ENCODE data around the gene HVCN1.
A peak's percentile ranks its signal among the peaks of the same experiment; 100 is the strongest.
"Not testable (repeated sequence)": the region's sequence is repeated elsewhere in the genome, so short reads cannot be mapped to it uniquely, and the experiment has no call there.

Gene HVCN1

DNA sequence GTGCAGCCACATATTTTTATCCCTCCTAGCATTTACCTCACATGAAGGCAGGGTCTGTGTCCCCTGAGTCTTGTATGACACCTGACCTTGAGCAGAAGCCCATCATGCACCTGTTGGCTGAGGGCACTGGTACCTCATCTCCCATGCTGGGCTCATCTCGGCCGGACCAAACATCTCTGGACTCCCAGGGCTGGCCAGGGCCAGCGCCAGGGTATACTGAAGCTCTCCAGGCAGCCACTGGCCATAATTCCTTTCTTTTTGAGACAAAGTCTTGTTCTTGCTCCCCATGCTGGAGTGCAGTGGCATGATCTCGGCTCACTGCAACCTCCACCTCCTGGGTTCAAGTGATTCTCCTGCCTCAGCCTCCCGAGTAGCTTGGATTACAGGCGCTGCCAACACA, 22.0 kb downstream of the HVCN1 start:
- no peak for DNase-seq (ENCODE audit: low spot score)

DNA sequence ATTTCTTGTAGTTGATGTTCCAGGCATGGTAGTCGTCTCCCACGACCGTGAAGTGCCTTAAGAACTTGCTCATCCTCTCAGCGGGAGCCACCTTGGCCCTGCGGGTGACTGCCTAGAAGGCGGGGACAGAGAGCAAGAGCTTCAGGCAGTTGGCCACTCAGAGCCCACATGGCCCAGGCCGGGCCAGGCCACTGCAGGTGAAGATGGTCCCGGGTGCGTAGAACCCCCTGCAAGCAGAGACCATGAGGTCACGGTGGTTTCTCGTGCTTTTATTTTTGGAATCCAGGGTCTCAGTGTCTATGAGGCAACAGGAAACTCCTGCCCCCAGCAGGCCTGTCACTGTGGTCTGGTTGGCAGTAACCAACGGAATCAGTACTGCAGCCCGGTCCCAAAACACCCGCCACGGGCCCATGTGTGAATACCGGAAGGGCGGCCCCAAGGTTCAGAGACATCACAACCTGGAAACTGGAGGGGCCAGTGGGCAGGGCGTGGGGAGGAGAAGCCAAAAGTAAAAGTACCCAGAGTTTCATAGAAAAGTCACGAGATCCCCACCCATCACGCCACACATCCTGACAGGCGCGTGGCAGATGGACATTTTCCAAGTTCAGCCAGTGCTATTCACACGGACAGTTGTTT, 27.5 kb downstream of the HVCN1 start:
- DNase-seq (ENCODE audit: low spot score): no peak

DNA sequence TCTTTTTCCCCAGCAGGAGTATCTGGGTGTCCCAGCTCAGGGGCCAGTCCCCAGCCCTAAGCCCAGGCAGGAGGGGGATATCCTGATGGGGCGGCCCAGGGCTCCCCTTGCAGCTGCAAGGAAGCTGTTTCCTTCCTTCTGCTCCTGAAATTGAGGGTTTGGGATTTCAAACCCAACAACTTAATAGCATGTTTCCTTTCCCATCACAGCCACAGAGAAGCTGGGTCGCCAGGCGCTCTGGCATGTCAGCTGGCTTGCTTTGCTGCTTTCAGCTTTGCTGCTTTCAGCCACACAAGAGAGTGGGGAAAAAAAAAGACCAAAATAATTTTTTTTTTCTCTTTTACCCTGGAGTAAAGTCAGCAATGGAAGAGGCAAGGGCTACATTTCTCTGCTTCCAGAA, 30.0 kb downstream of the HVCN1 start:
- no peak for DNase-seq (ENCODE audit: low spot score)

DNA sequence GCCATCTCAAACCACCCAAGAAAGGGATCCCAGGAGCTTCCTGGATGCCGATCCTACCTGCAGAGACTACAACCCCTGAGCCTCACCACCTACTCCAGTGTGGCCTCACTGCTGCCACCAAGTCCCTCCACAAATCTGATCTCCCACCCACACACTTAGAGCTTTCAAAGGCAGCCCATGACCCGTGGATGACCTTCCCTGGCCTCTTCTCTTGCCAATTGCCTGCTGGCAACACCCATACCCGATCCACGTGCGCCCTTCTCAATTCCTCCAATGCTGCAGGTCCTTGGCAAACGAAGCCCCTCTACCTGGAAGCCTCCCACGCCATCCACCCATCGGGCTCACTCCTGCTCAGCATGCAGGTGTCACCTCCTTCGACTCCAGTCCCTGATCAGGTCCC, 30.7 kb downstream of the HVCN1 start:
- DNase-seq (ENCODE audit: low spot score): no peak

DNA sequence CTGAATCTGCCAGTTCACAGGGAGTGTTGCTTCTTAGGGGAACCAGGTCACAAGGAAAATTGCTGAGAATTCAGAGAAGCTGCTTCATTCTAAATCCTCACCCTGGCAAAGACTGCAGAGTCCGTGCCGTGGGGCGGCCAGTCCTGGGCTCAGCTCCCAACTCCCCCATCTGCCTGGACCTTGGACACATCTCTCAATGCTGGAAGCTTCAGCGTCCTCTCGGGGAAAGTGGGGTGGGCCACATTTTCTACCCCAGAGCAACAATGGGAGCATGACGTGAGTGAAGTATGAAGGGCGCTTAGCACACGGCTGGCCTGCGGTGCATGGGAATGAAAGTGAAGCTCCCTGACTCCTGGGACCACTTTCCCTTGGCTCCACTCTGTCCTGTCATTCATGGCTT, 31.2 kb downstream of the HVCN1 start:
- no peak for DNase-seq (ENCODE audit: low spot score)

DNA sequence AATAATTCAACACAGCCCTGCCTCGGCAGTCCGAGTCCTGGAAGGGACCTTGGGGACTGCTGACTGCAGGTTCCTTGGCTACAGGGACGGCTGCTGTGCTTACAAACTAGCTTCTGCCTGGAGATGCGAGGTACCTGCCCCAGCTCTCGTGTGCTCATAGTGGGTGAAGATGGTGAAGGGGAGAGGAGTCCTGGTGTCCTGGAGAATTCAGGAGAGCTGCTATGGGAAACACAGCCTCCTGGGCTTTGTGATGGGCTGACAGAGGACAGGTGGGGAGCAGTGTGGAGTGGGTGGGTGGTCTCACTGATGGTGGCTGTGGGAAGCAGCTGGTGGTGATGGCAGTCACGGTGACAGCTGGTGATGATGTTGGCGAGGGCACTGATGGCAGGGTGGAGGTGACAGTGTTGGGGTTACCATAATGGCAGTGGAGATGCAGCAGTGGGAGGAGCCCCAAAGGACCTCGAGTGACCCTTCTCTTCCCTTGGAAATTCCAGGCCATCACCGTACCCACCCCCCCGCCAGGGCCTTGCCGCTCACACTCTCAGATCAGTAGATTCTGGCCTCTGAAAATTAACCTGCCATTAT, 32.8 kb downstream of the HVCN1 start:
- DNase-seq (ENCODE audit: low spot score): no peak

DNA sequence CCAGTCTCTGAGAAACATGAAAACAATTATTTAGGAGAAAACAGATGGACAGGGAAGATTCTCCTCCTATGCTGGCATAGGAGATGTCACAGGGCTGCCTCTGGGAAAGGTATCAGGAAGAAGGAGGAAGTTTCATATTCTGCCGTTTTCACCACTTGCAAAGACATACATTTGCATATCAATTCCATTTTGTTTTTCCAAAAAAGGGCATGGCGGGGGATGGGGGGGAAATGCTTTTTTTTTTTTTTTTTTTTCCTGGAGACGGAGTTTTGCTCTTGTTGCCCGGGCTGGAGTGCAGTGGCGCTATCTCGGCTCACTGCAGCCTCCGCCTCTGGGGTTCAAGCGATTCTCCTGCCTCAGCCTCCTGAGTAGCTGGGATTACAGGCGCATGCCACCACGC, 34.7 kb downstream of the HVCN1 start:
- DNase-seq (ENCODE audit: low spot score): not testable (repeated sequence)

DNA sequence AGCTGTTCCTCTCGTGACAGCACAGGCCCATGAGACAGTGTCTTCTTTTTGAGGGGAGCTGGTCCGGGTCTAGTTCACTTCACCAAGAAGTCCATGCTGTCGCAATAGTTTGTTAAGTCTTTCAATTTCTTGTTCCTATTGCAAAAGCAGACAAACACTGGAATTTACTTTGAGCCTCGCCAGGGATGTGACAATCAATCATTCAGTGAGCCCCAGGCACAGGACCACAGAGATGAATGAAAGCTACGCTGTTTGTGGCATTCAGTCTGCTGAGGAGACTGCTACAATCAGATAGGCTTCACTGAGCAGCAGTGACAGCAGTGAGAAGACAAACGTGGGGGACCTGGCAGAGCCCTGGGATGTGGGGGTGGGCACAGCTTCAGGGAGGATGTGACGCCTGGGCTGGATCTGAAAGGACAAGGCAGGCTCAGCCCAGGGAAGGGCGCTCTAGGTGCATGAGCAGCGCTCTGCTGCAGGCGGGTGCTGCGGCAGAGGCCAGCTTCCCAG, 39.5 kb downstream of the HVCN1 start:
- no peak for DNase-seq (ENCODE audit: low spot score)

DNA sequence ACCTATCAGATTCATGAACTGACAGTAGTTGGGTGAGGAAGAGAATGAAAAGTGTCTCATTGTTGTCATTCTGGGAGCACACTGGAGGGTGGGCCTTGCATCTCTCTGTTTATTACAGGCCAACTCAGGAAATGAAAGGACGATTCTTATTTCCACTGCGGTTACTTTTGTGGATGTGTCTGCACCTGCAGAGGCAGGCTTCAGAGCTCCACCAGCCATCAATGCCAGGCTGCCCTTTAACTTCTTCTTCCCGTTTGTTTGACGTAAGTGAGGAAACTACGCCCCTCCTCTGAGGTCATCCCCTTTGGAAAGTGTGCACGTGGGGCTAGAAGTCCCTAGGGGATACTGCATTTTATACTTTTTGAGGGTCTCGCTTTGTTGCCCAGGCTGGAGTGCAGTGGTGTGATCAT, 41.3 kb downstream of the HVCN1 start:
- DNase-seq (ENCODE audit: low spot score): no peak

DNA sequence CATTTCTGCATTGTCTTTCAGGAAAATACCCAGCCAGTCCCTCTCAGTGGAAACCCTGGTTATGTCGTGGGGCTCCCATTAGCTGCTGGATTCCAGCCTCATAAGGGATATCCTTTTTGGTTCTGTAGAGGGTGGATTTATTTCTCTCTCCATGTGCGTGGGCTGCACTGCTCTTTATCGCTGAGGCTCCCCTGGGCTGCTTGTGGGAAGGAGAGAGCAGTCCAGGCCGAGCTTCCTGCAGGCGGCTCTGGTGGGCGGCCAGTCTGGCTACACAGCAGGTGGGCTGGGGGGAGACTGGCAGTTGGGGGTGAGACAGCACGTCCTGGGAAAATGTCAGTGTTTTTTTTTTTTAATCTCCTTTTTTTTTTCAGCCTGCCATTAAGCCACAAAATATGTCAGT, 47.4 kb downstream of the HVCN1 start:
- no peak for DNase-seq (ENCODE audit: low spot score)

DNA sequence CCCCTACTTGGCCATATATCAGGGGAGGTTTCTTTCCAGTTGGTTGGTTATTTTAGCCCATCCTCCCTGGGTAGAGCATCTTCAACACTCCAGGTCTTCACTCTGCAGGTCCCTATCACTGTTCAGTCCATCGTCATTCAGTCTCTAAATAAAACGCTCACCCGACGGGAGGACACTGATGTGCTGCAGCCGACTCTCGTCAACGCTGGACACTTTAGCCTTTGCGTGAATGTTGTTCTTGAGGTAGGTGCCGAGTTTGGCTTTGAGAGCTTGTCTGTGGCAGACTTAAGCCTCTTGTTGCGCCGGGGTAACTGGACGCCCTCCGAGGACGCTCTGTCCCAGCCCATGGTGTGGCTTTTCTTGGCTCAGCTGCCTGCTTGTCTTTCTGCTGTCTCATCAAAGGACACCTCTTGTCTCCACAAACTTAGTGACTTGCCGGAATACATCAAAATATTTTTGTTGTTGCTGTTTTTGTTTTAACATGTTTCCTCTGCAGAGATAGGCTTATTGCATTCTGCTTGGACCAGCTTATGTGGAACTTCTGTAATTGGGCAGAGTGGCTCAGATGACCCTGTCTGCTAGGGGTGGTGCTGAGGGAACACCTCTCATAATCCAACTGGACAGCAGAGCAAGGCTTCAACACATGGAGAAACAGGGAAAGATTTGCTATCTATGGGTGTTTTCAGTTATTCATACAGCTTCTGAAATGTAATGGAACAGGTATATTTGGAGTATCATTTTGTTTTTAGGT, 48.5 kb downstream of the HVCN1 start:
- DNase-seq (ENCODE audit: low spot score): no peak

DNA sequence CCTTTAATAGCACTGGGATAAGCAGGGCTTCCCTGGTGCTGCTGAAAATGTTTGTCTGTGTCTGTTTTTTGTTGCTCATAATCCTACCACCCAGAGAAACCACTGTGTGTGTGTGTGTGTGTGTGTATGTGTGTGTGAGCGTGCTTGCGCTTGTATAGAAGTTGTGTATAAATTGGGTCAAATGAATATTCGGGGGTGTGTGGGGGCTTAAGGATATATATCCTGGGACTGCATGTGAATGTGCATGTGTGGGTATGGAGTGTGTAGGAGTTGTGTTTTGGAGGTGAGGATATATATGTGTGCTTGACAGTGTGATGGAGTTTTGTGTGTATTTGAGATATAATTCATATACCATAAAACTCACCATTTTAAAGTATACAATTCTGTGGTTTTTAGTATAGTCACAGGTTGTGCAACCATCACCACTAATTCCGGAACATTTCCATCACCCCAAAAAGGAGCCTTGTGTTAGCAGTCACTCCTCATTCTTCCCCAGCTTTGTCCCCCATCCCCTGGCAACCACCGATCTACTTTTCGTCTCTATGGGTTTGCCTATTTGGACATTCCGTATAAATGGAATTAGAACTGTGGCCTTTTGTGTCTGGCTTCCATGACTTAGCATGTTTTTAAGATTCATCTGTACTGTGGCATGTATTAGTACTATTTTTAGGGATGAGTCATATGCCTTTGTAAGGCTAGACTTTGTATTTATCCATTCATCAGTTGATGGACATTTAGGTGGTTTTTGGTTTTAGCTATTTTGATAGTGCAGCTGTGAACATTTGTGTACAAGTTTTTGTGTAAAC, 49.4 kb downstream of the HVCN1 start:
- peak; percentile 61 for DNase-seq (ENCODE audit: low spot score)

DNA sequence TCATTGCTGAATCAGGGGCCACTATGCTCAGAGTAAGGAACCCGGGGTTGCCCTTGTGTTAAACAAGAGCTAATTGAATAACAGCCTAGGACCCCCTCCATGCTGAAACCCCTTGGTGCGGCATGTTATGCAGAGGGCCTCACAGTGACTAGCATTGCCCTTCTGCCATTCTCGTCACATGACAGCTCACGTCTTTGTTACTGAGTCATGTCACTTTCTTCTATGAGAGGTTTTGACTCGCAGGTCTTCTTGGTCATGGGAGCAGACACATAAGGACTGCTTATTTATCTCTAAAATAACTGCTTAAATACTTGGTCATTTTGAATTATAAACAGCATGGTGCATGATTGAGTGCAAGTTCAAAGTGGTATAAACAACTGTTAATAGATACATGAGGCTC, 50.1 kb downstream of the HVCN1 start:
- no peak for DNase-seq (ENCODE audit: low spot score)

DNA sequence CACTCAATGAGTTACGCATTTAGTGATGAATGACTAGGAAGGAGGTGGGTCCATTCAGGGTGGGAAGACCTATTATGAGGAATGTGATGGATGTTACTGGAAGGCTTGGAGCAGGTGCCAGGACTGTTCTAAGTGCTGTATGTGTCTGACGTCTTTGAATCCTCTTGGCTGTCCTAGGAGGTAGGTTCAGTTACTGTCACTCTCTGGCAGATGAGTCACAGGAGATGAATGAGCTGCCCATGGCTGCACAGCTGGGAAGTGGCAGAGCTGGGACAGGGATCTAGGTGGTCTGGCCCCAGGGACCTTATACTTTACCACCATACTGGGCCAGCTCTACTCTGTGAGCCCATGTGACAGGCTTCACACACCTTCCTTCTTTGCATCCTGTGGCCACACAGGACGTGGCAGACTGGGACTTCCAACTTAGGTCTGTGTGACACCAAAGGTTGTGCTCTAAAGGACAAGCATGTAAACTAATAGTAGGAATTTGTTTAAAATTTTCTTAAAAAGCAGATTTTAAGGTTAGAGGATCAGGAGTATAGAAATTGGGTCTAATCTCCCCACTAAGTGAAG, 51.0 kb downstream of the HVCN1 start:
- no peak for DNase-seq (ENCODE audit: low spot score)

DNA sequence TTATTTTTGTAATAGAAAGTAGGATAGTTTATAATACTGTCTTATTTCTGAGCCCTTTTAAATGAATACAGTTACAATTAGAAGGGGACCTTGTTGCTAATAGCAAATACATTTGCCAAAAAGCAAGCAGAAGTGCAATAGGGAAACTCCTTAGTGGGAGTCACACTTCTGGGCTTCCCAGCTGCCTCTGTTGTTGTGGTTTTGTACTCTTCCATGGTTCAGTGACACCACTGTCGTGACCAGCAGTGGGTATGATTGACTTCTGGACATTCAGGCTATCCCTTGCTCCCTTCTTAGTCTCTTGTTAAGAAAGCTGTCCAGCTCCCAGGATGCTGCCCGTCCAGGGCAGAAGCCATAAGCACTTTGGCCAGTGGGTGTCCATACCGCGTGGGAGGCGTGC, 52.4 kb downstream of the HVCN1 start:
- DNase-seq (ENCODE audit: low spot score): no peak

DNA sequence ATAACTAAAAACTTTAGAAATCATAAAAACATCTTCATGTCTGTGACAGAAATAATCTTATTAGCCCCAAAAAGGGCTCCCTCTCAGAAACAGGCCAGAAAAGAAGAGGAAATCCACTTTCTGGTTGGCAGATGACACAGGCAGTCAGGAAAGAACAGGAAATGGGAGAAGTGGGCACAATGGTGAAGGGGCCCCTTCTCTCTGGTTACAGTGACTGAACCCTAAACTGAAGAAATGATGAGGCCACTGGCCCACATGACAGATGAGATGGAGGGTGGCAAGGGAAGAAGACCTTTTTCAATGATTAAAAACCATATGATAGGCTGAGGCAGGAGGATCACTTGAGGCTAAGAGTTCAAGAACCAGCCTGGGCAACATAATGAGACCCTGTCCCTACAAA, 53.9 kb downstream of the HVCN1 start:
- no peak for DNase-seq (ENCODE audit: low spot score)

DNA sequence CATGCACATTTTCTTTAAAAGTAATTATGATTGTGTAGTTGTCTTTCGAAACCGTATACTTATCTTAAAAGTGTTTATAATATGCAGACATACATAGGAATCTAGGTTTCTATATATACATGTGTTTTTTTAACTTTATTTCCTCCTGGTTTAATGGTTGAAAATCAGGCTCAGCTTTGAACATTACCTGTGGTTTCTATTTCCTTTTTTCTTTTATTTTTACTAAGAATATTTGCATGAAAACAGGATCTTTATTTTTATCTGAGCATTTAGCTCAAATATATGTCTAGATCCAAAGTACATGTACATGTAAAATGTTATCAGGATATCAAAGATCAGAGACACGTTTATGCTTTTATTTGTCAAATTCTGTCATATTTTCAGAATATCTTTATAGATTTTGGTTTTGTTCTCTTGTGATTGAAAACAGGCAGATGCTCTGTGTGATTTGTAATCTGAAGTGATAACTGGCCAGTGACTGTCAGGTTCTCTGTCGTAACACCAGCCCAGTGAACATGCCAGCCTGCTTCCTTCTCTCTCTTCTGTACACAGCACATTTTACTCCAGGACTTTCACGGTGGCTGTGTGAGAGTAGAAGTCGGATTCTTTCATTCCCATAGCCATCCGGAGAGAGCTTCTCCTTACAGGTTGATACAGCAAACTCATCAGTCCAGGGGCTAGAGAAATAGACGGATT, 61.3 kb downstream of the HVCN1 start:
- DNase-seq (ENCODE audit: low spot score): no peak

DNA sequence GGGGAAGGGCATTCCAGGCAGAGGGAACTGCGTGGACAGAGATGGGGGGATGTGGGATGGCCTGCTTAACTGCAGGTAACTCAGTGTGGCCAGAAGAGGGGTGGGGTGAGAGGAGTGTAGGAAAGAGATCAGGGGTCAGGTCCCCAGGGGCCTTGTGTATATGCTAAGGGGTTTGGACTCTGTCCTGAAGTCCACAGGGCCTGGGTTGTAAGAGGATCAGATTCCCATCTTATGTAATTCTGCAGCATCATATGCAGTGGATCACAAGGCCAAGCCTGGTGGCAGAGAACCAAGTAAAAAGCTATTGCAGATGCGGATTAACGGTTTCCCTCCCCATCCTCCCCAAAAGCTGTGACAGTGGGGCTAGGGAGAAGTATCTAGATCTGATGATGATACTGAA, 66.3 kb downstream of the HVCN1 start:
- DNase-seq (ENCODE audit: low spot score): no peak

DNA sequence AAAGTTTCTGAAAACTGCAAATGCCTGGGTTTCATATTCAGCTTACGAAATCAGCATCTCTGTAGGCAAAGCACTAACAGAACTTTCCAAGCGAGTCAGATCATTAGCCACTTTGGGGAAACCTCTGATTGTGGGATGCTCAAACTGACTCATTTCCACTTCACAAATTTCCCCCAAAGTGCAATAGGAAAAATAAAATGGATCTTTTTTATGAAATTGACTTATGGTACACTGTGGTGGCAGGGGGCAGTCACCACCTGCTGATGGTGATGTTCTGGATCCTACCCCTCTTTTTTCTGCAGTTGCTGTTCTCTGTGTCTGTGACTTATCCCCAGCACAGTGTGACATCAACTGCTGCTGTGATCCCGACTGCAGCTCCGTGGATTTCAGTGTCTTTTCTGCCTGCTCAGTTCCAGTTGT, 69.4 kb downstream of the HVCN1 start:
- no peak for DNase-seq (ENCODE audit: low spot score)

DNA sequence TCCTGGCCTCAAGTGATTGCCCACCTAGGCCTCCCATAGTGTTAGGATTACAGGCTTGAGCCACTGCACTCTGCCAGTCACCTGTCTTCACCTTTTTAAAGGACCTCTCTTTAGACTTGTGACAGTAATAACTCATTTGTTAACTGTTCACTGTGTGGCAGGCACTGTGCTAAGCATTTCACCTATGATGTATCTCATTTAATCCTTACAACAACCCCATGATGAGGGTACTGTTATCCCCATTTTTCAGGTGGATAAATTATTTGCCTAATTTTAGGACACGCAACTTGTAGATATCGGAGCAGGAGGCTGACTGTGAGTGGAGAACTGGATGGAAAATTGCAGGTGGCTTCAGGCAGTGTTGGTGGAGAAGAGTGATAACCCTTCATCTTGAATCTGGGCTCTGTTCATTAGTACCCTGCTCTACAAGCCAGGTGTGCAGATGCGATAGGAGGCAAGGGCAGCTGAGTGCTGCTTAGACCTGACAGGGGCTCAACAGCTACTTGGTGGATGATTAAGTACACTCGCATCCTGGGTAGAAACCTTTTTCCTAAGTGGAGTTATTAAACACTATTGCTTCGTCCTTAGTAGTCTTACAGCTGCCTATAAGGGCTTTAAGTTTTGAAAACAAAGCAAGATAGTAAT, 72.3 kb downstream of the HVCN1 start:
- DNase-seq (ENCODE audit: low spot score): no peak

DNA sequence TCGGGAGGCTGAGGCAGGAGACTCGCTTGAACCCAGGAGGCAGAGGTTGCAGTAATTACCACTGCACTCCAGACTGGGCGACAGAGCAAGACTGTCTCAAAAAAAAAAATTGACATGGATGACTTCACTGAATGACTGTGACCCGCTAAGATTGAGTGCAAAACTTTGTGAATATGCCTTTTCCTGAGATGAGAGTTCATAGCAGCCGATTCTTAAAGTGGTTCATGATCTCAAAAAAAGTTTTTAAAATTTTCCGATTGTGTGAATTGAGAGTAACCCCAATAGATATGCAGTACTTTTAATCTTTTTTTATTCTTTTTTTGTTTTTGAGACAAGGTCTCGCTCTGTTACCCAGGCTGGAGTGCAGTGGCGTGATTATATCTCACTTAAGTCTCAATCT, 73.7 kb downstream of the HVCN1 start:
- DNase-seq (ENCODE audit: low spot score): no peak
